ENCODE measurements around the gene COBLL1.

GRCh38 chr2:164773091-164773490 is 68.5 kb downstream of the COBLL1 start:
- TF ChIP-seq CTCF (IDR thresholded peaks at IDR 0.05; ENCODE audit: low read depth, low read length) = no peak
- TF ChIP-seq EZH2phosphoT487 (IDR thresholded peaks at IDR 0.05; ENCODE audit: low read depth) = no peak
